Mucosa of descending colon (tissue), 3 donors: Measurements from ENCODE around the gene KLF15. TPM values are rescaled to one million over a fixed set of nuclear protein-coding genes. Genes with fewer than 3 reads are reported as not detected.

ENCODE experiments used
- ATAC-seq: fragments of 200-7000 bp; cut with Tn5 transposase; one replicate; pipeline ENCODE4 v1.9.1; 2020; ENCODE audit warnings: mild to moderate bottlenecking, moderate library complexity
- DNase-seq, 3 donors: peaks; one replicate each; pipeline ENCODE4 v3.0.0-alpha.2; 2020
- H3K36me3 ChIP-seq: fragments of 200-600 bp; one replicate; pipeline ENCODE4 v1.8.0; 2021; ENCODE audit warnings: low read depth, mild to moderate bottlenecking
- H3K4me1 ChIP-seq: fragments of 200-600 bp; one replicate; pipeline ENCODE4 v1.8.0; 2021; ENCODE audit warnings: low read depth, mild to moderate bottlenecking
- H3K4me3 ChIP-seq: fragments of 200-600 bp; one replicate; pipeline ENCODE4 v1.8.0; 2021; ENCODE audit warnings: mild to moderate bottlenecking
- H3K9me3 ChIP-seq: fragments of 200-600 bp; one replicate; pipeline ENCODE4 v1.8.0; 2021; ENCODE audit warnings: mild to moderate bottlenecking
- CTCF ChIP-seq: fragments of 200-600 bp; IDR thresholded peaks from one replicate; pipeline ENCODE4 v1.8.0; 2022; ENCODE audit warnings: antibody characterized with exemption, mild to moderate bottlenecking
- intact Hi-C, 2 donors: fragments of 100-400 bp; cut with DNase I in 1 of 2; cut with micrococcal nuclease in 1 of 2; formaldehyde crosslinking; loops; one replicate each; pipeline versions ENCODE4 v1.11.0 to v1.11.1; 2022; cut with DNase I, micrococcal nuclease
- total RNA-seq, 3 donors: library from RNA; stranded (reverse); fragmentation: NEBNext Ultra II Directional in 2 of 3; extraction: Animal tissue kit (Norgen Biotek cat#: 25700) in 2 of 3; gene quantifications; one replicate each; pipeline versions ENCODE4 v1.2.1 to v1.2.4, GENCODE V29; 2021 to 2023
- donor health status: DM: no; HTN: no; CAD: no; lungs with moderate emphysema.
- donor health status: DM: no; HTN: no; CAD: no.
- donor health status: DM: no; HTN: yes; CAD: no.

Gene KLF15
- total RNA-seq, 3 donors from 2014 or later, result 1.3 to 21.9 (median 2.0) TPM

- DNase-seq (no peak), ATAC-seq (no peak)
- no peaks in the 10 kb centered on the region for H3K36me3 ChIP-seq
- no peak overlapping the region for H3K4me3 ChIP-seq
- peaks cover 4% of the 10 kb centered on the region for H3K9me3 ChIP-seq
- TF ChIP-seq CTCF, result no peak
- intact Hi-C loops, result no loop called here
- no peaks in the 10 kb centered on the region for H3K4me1 ChIP-seq
These were observed 50.8 kb downstream of the KLF15 start for GRCh38 chr3:126306397-126306796.

GRCh38 chr3:126305427-126305826 is 51.8 kb downstream of the KLF15 start:
- intact Hi-C loops, result no loop called here
- ATAC-seq, result no peak
- no peaks in the 10 kb centered on the region for H3K4me1 ChIP-seq

GRCh38 chr3:126304704-126305103 is 52.5 kb downstream of the KLF15 start:
- no peaks in the 10 kb centered on the region for H3K4me1 ChIP-seq
- H3K4me3 ChIP-seq, result no peak overlapping the region
- H3K9me3 ChIP-seq, result peaks cover 4% of the 10 kb centered on the region
- DNase-seq (no peak), ATAC-seq (no peak)
- TF ChIP-seq CTCF, result no peak
- intact Hi-C loops, result no loop called here
- no peaks in the 10 kb centered on the region for H3K36me3 ChIP-seq

More at GRCh38 chr3:126305427-126305826, 51.8 kb downstream of the KLF15 start:
- TF ChIP-seq CTCF, result no peak
- H3K36me3 ChIP-seq, result no peaks in the 10 kb centered on the region
- H3K4me3 ChIP-seq, result no peak overlapping the region
- H3K9me3 ChIP-seq, result peaks cover 4% of the 10 kb centered on the region
- no peak for DNase-seq

GRCh38 chr3:126304291-126304690 is 52.9 kb downstream of the KLF15 start:
- Histone ChIP-seq H3K4me3 (no peak overlapping the region), H3K4me1 (no peaks in the 10 kb centered on the region), H3K9me3 (peaks cover 4% of the 10 kb centered on the region), H3K36me3 (no peaks in the 10 kb centered on the region)
- ATAC-seq (no peak), DNase-seq (no peak)
- intact Hi-C loops, result no loop called here
- TF ChIP-seq CTCF, result no peak

- no peak for DNase-seq
- H3K9me3 ChIP-seq, result peaks cover 4% of the 10 kb centered on the region
- no peaks in the 10 kb centered on the region for H3K36me3 ChIP-seq
- no peak overlapping the region for H3K4me3 ChIP-seq
- H3K4me1 ChIP-seq, result no peaks in the 10 kb centered on the region
- intact Hi-C loops, result no loop called here
- no peak for ATAC-seq
- no peak for TF ChIP-seq CTCF
These were observed 53.9 kb downstream of the KLF15 start for GRCh38 chr3:126303272-126303671.

GRCh38 chr3:126300761-126301481 is 56.3 kb downstream of the KLF15 start:
- intact Hi-C loops, result no loop called here
- Histone ChIP-seq H3K4me1 (no peaks in the 10 kb centered on the region), H3K4me3 (no peak overlapping the region), H3K36me3 (no peaks in the 10 kb centered on the region), H3K9me3 (peaks cover 4% of the 10 kb centered on the region)
- no peak for TF ChIP-seq CTCF
- no peak for ATAC-seq
- DNase-seq, result no peak
